Gastroesophageal sphincter (tissue), 3 donors: ENCODE results near the gene LRIG3.

Experiments used
- EP300 ChIP-seq: sonication (generic); formaldehyde crosslinking; IDR thresholded peaks from one replicate; pipeline ENCODE4 v1.6.1; 2017; ENCODE audit warnings: antibody characterized with exemption, mild to moderate bottlenecking
- TF ChIP-seq, protein P1 (sequence below), 4 experiments: fragments of 200-600 bp in 2 of 4; fragments of 450-650 bp in 2 of 4; sonication (generic) in 1 of 4; IDR thresholded peaks; one replicate each; pipeline ENCODE4 v1.5.1; 2017 to 2019; ENCODE audit warnings: antibody characterized with exemption in 4 of 4, mild to moderate bottlenecking in 2 of 4, moderate library complexity in 2 of 4

GRCh38 chr12:58916921-58917511, 3.3 kb downstream of the LRIG3 start:
- TF ChIP-seq, protein P1, sequence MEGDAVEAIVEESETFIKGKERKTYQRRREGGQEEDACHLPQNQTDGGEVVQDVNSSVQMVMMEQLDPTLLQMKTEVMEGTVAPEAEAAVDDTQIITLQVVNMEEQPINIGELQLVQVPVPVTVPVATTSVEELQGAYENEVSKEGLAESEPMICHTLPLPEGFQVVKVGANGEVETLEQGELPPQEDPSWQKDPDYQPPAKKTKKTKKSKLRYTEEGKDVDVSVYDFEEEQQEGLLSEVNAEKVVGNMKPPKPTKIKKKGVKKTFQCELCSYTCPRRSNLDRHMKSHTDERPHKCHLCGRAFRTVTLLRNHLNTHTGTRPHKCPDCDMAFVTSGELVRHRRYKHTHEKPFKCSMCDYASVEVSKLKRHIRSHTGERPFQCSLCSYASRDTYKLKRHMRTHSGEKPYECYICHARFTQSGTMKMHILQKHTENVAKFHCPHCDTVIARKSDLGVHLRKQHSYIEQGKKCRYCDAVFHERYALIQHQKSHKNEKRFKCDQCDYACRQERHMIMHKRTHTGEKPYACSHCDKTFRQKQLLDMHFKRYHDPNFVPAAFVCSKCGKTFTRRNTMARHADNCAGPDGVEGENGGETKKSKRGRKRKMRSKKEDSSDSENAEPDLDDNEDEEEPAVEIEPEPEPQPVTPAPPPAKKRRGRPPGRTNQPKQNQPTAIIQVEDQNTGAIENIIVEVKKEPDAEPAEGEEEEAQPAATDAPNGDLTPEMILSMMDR (IDR thresholded peaks at IDR 0.05) = no peak
- no peak for TF ChIP-seq EP300
